NCI-H187 (cell line): ENCODE measurements around the gene ETNK1.

ENCODE experiments used
- DNase-seq, 2 experiments: peaks; one replicate each; lab custom pipeline; 2025; lab: John Stamatoyannopoulos, UW

The ETNK1 gene

GRCh38 chr12:22634883-22635282 lies 9.9 kb downstream of the ETNK1 start:
- no peak for DNase-seq

GRCh38 chr12:22635812-22636211 lies 10.8 kb downstream of the ETNK1 start:
- no peak for DNase-seq

GRCh38 chr12:22640851-22641250 lies 15.9 kb downstream of the ETNK1 start:
- no peak for DNase-seq

GRCh38 chr12:22641353-22642053 lies 16.5 kb downstream of the ETNK1 start:
- no peak for DNase-seq

GRCh38 chr12:22648668-22649067 lies 23.7 kb downstream of the ETNK1 start:
- no peak for DNase-seq

- no peak for DNase-seq
These were observed 28.1 kb downstream of the ETNK1 start for GRCh38 chr12:22653075-22653474.

GRCh38 chr12:22653791-22654190 lies 28.8 kb downstream of the ETNK1 start:
- no peak for DNase-seq

GRCh38 chr12:22656376-22656775 lies 31.4 kb downstream of the ETNK1 start:
- no peak for DNase-seq

- DNase-seq = no peak
These were observed 31.9 kb downstream of the ETNK1 start for GRCh38 chr12:22656831-22657230.

GRCh38 chr12:22657538-22657937 lies 32.6 kb downstream of the ETNK1 start:
- no peak for DNase-seq

GRCh38 chr12:22658214-22658613 lies 33.2 kb downstream of the ETNK1 start:
- DNase-seq = no peak

- DNase-seq = no peak
These were observed 37.4 kb downstream of the ETNK1 start for GRCh38 chr12:22662356-22662755.

GRCh38 chr12:22665476-22665875 lies 40.5 kb downstream of the ETNK1 start:
- DNase-seq = no peak

- DNase-seq = no peak
These were observed 42.2 kb downstream of the ETNK1 start for GRCh38 chr12:22667122-22667521.

GRCh38 chr12:22668441-22668840 lies 43.5 kb downstream of the ETNK1 start:
- DNase-seq = no peak

GRCh38 chr12:22670762-22671161 lies 45.8 kb downstream of the ETNK1 start:
- DNase-seq = no peak

GRCh38 chr12:22672951-22673350 lies 48.0 kb downstream of the ETNK1 start:
- DNase-seq = no peak

GRCh38 chr12:22677781-22678574 lies 53.0 kb downstream of the ETNK1 start:
- no peak for DNase-seq

- no peak for DNase-seq
These were observed 57.7 kb downstream of the ETNK1 start for GRCh38 chr12:22682663-22683062.

- no peak for DNase-seq
These were observed 58.2 kb downstream of the ETNK1 start for GRCh38 chr12:22683131-22683530.

GRCh38 chr12:22684140-22685118 lies 59.5 kb downstream of the ETNK1 start:
- DNase-seq = no peak

GRCh38 chr12:22686193-22686592 lies 61.2 kb downstream of the ETNK1 start:
- no peak for DNase-seq
